Epithelial cell of umbilical artery (primary cell): Measurements from ENCODE around the gene SLC20A1. TPM values are rescaled to one million over a fixed set of nuclear protein-coding genes. Genes with fewer than 3 reads are reported as not detected.

ENCODE experiments used
- total RNA-seq: library from RNA; depleted of rRNA; stranded (reverse); fragments of >200 nt; gene quantifications from 2 replicates; pipeline ENCODE4 v1.2.3, GENCODE V29; 2014

SLC20A1 gene
- 81.5 and 101 TPM in 2 replicates for total RNA-seq

GRCh38 chr2:112645310-112646101 is at the start of gene SLC20A1:
Gene SLC20A1, plus strand, starts transcription at chr2:112645939. Its CDS starts 890 bp downstream, at chr2:112646829.

Other genes starting within 250 kb of the SLC20A1 start
- gene RGPD8, start 212.3 kb upstream of the SLC20A1 start, total RNA-seq, result 8.8 and 16.3 TPM in 2 replicates
- gene TTL, start 163.8 kb upstream of the SLC20A1 start, total RNA-seq, result 36.3 and 40.0 TPM in 2 replicates
- 19.2 and 27.8 TPM in 2 replicates for gene POLR1B, start 103.5 kb upstream of the SLC20A1 start, total RNA-seq
- gene CHCHD5, start 61.3 kb upstream of the SLC20A1 start, total RNA-seq, result 8.1 and 11.7 TPM in 2 replicates
- gene NT5DC4, start 75.1 kb downstream of the SLC20A1 start, total RNA-seq, result not detected in 2 replicates
- 4.2 and 6.7 TPM in 2 replicates for gene CKAP2L, start 118.7 kb downstream of the SLC20A1 start, total RNA-seq
- gene IL1A, start 138.6 kb downstream of the SLC20A1 start, total RNA-seq, result 0.97 and 2.9 TPM in 2 replicates
- gene IL1B, start 190.8 kb downstream of the SLC20A1 start, total RNA-seq, result 0.61 and 0.65 TPM in 2 replicates